Esophagus muscularis mucosa (tissue), 4 donors: Measurements from ENCODE around the gene LRSAM1.

Experiments used
- CTCF ChIP-seq, 3 experiments: fragments of 200-600 bp in 2 of 3; fragments of 450-650 bp in 1 of 3; sonication (generic) in 2 of 3; IDR thresholded peaks; one replicate each; pipeline ENCODE4 v1.5.1; 2017 to 2019; ENCODE audit warnings: antibody characterized with exemption in 3 of 3, mild to moderate bottlenecking in 2 of 3, moderate library complexity in 1 of 3
- EP300 ChIP-seq: sonication (generic); formaldehyde crosslinking; IDR thresholded peaks from one replicate; pipeline ENCODE4 v1.6.1; 2017; ENCODE audit warnings: antibody characterized with exemption
- POLR2A ChIP-seq: fragments of 450-650 bp; IDR thresholded peaks from one replicate; pipeline ENCODE4 v1.6.1; 2017; ENCODE audit warnings: antibody characterized with exemption, moderate library complexity, mild to moderate bottlenecking, low read depth

GRCh38 chr9:127534250-127534906 lies 83.1 kb downstream of the LRSAM1 start:
- TF ChIP-seq CTCF (IDR thresholded peaks at IDR 0.05) (no peak), EP300 (no peak), POLR2A (no peak)
